IMR-90 (cell line): ENCODE results near the gene PEX10. TPM values are rescaled to one million over a fixed set of nuclear protein-coding genes. Genes with fewer than 3 reads are reported as not detected.

ENCODE experiments used
- ATAC-seq: fragments of 200-7000 bp; cut with Tn5 transposase; 2 replicates; pipeline ENCODE4 v1.9.1; 2020; ENCODE audit warnings: low read depth, mild to moderate bottlenecking, moderate library complexity
- BruUV-seq: library from RNA; stranded (reverse); fragments of 400-500 nt; replicated peaks from 2 replicates; lab custom pipeline; 2021; lab: Mats Ljungman, UMichigan
- CTCF ChIA-PET: fragments of 300-600 bp; formaldehyde crosslinking; extraction: SDS; loops from one replicate; lab custom pipeline; 2021; ENCODE audit warnings: antibody characterized with exemption; lab: Yijun Ruan, JAX
- POLR2A ChIA-PET: fragments of 300-600 bp; sonication (Branson Sonifier 250); formaldehyde crosslinking; loops from one replicate; lab custom pipeline; 2022; ENCODE audit warnings: antibody characterized with exemption; ENCODE audit not compliant: unreplicated experiment; lab: Charles Lee
- DNase-seq: peaks from one replicate; pipeline ENCODE4 v3.0.0; 2013
- H2AFZ ChIP-seq: replicated peaks from 2 replicates; pipeline ENCODE3; 2013; ENCODE audit warnings: low read length, mild to moderate bottlenecking; ENCODE audit not compliant: poor library complexity
- H2AK5ac ChIP-seq: 2 replicates; pipeline ENCODE4 v1.6.1; 2013; ENCODE audit warnings: low read depth, low read length, inconsistent platforms
- H2AK9ac ChIP-seq: replicated peaks from 2 replicates; pipeline ENCODE3; 2013; ENCODE audit warnings: mild to moderate bottlenecking, low read depth, low read length, moderate library complexity; ENCODE audit not compliant: poor library complexity
- H2BK120ac ChIP-seq: 2 replicates; pipeline ENCODE4 v1.6.1; 2013; ENCODE audit warnings: low read depth, low read length, inconsistent platforms
- H2BK15ac ChIP-seq: 3 replicates; pipeline ENCODE4 v1.6.1; 2013; ENCODE audit warnings: low read depth, low read length, inconsistent platforms
- H2BK20ac ChIP-seq: 2 replicates; pipeline ENCODE4 v1.6.1; 2013; ENCODE audit warnings: low read depth, mild to moderate bottlenecking, inconsistent platforms, low read length, moderate library complexity
- H2BK5ac ChIP-seq: 2 replicates; pipeline ENCODE4 v1.6.1; 2013; ENCODE audit warnings: mild to moderate bottlenecking, low read depth, low read length, inconsistent platforms; ENCODE audit not compliant: poor library complexity, severe bottlenecking
- H3K14ac ChIP-seq: replicated peaks from 2 replicates; pipeline ENCODE4 v1.6.1; 2013; ENCODE audit warnings: low read depth, low read length, inconsistent platforms
- H3K18ac ChIP-seq: 2 replicates; pipeline ENCODE4 v1.6.1; 2013; ENCODE audit warnings: low read depth, low read length, control low read depth
- H3K23ac ChIP-seq: 2 replicates; pipeline ENCODE4 v1.6.1; 2013; ENCODE audit warnings: low read depth, low read length, inconsistent platforms
- H3K27ac ChIP-seq: 2 replicates; pipeline ENCODE4 v1.5.1; 2013; ENCODE audit warnings: mild to moderate bottlenecking, control low read depth, low read length; ENCODE audit not compliant: insufficient read depth
- H3K27me3 ChIP-seq: 2 replicates; pipeline ENCODE4 v1.6.1; 2013; ENCODE audit warnings: low read length; ENCODE audit not compliant: control insufficient read depth, insufficient read depth
- H3K36me3 ChIP-seq: 2 replicates; pipeline ENCODE4 v1.6.1; 2013; ENCODE audit warnings: low read length, mixed read lengths; ENCODE audit not compliant: control insufficient read depth, insufficient read depth
- H3K4ac ChIP-seq: 2 replicates; pipeline ENCODE4 v1.6.1; 2013; ENCODE audit warnings: low read depth, low read length, inconsistent platforms
- H3K4me1 ChIP-seq: 2 replicates; pipeline ENCODE4 v1.6.1; 2013; ENCODE audit warnings: low read length, mixed read lengths; ENCODE audit not compliant: control insufficient read depth, insufficient read depth
- H3K4me2 ChIP-seq: 2 replicates; pipeline ENCODE4 v1.6.1; 2013; ENCODE audit warnings: low read depth, mild to moderate bottlenecking, control low read depth, low read length, moderate library complexity
- H3K4me3 ChIP-seq: 2 replicates; pipeline ENCODE4 v1.5.1; 2013; ENCODE audit warnings: low read depth, mild to moderate bottlenecking, control low read depth, low read length, moderate library complexity; ENCODE audit not compliant: insufficient read depth
- H3K56ac ChIP-seq: 2 replicates; pipeline ENCODE4 v1.6.1; 2013; ENCODE audit warnings: low read length, inconsistent platforms; ENCODE audit not compliant: insufficient read depth; ENCODE audit errors: extremely low read depth
- H3K79me1 ChIP-seq, 2 experiments: 2 replicates each; pipeline ENCODE4 v1.6.1; 2013; ENCODE audit warnings: low read length in 2 of 2, inconsistent platforms in 1 of 2, low read depth in 1 of 2
- H3K9ac ChIP-seq: 2 replicates; pipeline ENCODE4 v1.6.1; 2013; ENCODE audit warnings: low read depth, low read length, control low read depth
- H3K9me1 ChIP-seq: 2 replicates; pipeline ENCODE4 v1.6.1; 2013; ENCODE audit warnings: low read length, inconsistent platforms; ENCODE audit not compliant: insufficient read depth
- H3K9me3 ChIP-seq: 2 replicates; pipeline ENCODE4 v1.6.1; 2013; ENCODE audit warnings: low read length; ENCODE audit not compliant: control insufficient read depth, insufficient read depth
- H4K20me1 ChIP-seq: 2 replicates; pipeline ENCODE4 v1.6.1; 2013; ENCODE audit warnings: low read length, inconsistent platforms; ENCODE audit not compliant: insufficient read depth
- H4K5ac ChIP-seq: 2 replicates; pipeline ENCODE4 v1.6.1; 2013; ENCODE audit warnings: mild to moderate bottlenecking, low read depth, low read length, control low read depth
- H4K8ac ChIP-seq, 2 experiments: 2 replicates each; pipeline ENCODE4 v1.6.1; 2013; ENCODE audit warnings: low read depth in 2 of 2, low read length in 2 of 2, control low read depth in 1 of 2, inconsistent platforms in 1 of 2
- H4K91ac ChIP-seq: 2 replicates; pipeline ENCODE4 v1.6.1; 2013; ENCODE audit warnings: low read depth, low read length, inconsistent platforms; ENCODE audit not compliant: insufficient read depth
- BHLHE40 ChIP-seq: fragments of 150-350 bp; IDR thresholded peaks from 2 replicates; pipeline ENCODE4 v1.6.1; 2016; ENCODE audit warnings: mild to moderate bottlenecking, low read depth, low read length
- CEBPB ChIP-seq: IDR thresholded peaks from 2 replicates; pipeline ENCODE4 v1.6.1; 2012; ENCODE audit warnings: low read depth, low read length, improper control_type of control experiment
- FOS ChIP-seq: fragments of 150-350 bp; IDR thresholded peaks from 2 replicates; pipeline ENCODE4 v1.6.1; 2016; ENCODE audit warnings: low read depth, low read length
- MAFK ChIP-seq: IDR thresholded peaks from 2 replicates; pipeline ENCODE4 v1.6.1; 2012; ENCODE audit warnings: low read depth, low read length, improper control_type of control experiment
- MAZ ChIP-seq: IDR thresholded peaks from 2 replicates; pipeline ENCODE4 v1.6.1; 2012; ENCODE audit warnings: low read depth, mild to moderate bottlenecking, low read length, improper control_type of control experiment, moderate library complexity, borderline replicate concordance
- MXI1 ChIP-seq: IDR thresholded peaks from 2 replicates; pipeline ENCODE4 v1.6.1; 2012; ENCODE audit warnings: low read depth, mild to moderate bottlenecking, low read length, moderate library complexity, borderline replicate concordance
- NFE2L2 ChIP-seq: fragments of 150-350 bp; IDR thresholded peaks from 2 replicates; pipeline ENCODE4 v1.6.1; 2016; ENCODE audit warnings: low read depth, mild to moderate bottlenecking, low read length
- POLR2A ChIP-seq: IDR thresholded peaks from 2 replicates; pipeline ENCODE4 v1.6.1; 2012; ENCODE audit warnings: mild to moderate bottlenecking, low read depth, low read length
- RAD21 ChIP-seq: IDR thresholded peaks from 2 replicates; pipeline ENCODE4 v1.6.1; 2012; ENCODE audit warnings: low read length, improper control_type of control experiment
- RCOR1 ChIP-seq: IDR thresholded peaks from 2 replicates; pipeline ENCODE4 v1.6.1; 2012; ENCODE audit warnings: mild to moderate bottlenecking, low read length, improper control_type of control experiment; ENCODE audit not compliant: insufficient replicate concordance
- RFX5 ChIP-seq: IDR thresholded peaks from 2 replicates; pipeline ENCODE4 v1.8.0; 2012; ENCODE audit warnings: low read depth, mild to moderate bottlenecking, low read length, moderate library complexity
- SMC3 ChIP-seq: fragments of 150-350 bp; IDR thresholded peaks from 2 replicates; pipeline ENCODE4 v1.6.1; 2016; ENCODE audit warnings: low read depth, mild to moderate bottlenecking, antibody characterized with exemption, low read length, moderate library complexity
- WGBS, 2 experiments: methylation state at CpG; one replicate each; pipeline versions ENCODE4 v1.1.5 to v1.1.7; 2013; ENCODE audit warnings: missing lambda C conversion rate in 2 of 2; ENCODE audit not compliant: insufficient read length in 1 of 2; ENCODE audit errors: extremely low coverage in 2 of 2; 5-methylcytosine and 5-hydroxymethylcytosine counted together
- dilution Hi-C: fragments of 300-500 bp; cut with HindIII; formaldehyde crosslinking; loops from one replicate; pipeline ENCODE4 v1.14.3; 2018; ENCODE audit warnings: low sequenced_read_pairs; ENCODE audit not compliant: unreplicated experiment
- in situ Hi-C: fragments of 300-500 bp; cut with MboI; formaldehyde crosslinking; loops from 3 replicates; pipeline ENCODE4 v1.14.3; 2019; ENCODE audit warnings: low sequenced_read_pairs, inconsistent platforms, mixed read lengths
- intact Hi-C: fragments of 100-400 bp; cut with micrococcal nuclease; formaldehyde crosslinking; loops from 2 replicates; pipeline ENCODE4 v1.10.0; 2022
- polyA plus RNA-seq, 3 experiments: library from polyadenylated mRNA; depleted of rRNA; stranded (reverse); fragments of >200 nt; gene quantifications; 2 replicates each; pipeline ENCODE4 v1.2.3, GENCODE V29; 2012; ENCODE audit warnings: low replicate concordance in 1 of 3
- total RNA-seq: library from RNA; depleted of rRNA; stranded (reverse); fragments of >200 nt; gene quantifications from 2 replicates; pipeline ENCODE4 v1.2.3, GENCODE V29; 2012
- TF ChIP-seq, protein P1 (sequence below): fragments of 150-350 bp; IDR thresholded peaks from 2 replicates; pipeline ENCODE4 v1.6.1; 2017; ENCODE audit warnings: mild to moderate bottlenecking, antibody characterized with exemption, low read length, low read depth
- TF ChIP-seq, protein P2 (sequence below): fragments of 150-350 bp; IDR thresholded peaks from 2 replicates; pipeline ENCODE4 v1.6.1; 2016; ENCODE audit warnings: low read depth, mild to moderate bottlenecking, low read length, moderate library complexity, borderline replicate concordance
- TF ChIP-seq, protein P3 (sequence below): conservative IDR thresholded peaks from 2 replicates; pipeline ENCODE4 v1.5.1; 2012; ENCODE audit warnings: mild to moderate bottlenecking, low read depth, low read length, improper control_type of control experiment

The PEX10 gene
- total and polyA plus RNA-seq, 2 of the 4 experiments (the other 2 are of a cell fraction) = 16.9 to 19.7 TPM

DNA sequence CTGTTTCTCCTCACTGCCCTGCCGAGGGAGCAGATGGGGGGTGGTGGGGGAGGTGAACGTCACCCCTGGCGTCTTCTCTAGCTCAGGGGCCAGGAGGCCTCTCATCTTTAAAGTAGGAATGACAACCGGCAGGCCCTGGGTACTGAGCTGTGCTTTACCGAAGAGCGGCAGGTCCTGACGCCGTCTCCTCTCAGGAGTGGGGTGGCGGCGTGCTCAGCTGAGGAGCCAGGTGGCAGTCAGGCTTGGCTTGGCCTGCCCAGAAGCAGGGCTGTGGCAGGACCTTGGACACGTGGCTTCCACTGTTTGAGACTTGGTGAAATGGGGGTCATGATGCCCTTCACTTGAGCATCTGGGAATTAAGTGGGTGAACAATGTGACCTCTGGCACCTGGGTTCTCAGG, 17.6 kb downstream of the PEX10 start:
- TF ChIP-seq RCOR1 (no peak), NFE2L2 (no peak), FOS (no peak), CEBPB (no peak), RFX5 (no peak), POLR2A (no peak), MAZ (no peak), MXI1 (no peak), MAFK (no peak), RAD21 (no peak), BHLHE40 (no peak), SMC3 (no peak)
- TF ChIP-seq, protein P1, sequence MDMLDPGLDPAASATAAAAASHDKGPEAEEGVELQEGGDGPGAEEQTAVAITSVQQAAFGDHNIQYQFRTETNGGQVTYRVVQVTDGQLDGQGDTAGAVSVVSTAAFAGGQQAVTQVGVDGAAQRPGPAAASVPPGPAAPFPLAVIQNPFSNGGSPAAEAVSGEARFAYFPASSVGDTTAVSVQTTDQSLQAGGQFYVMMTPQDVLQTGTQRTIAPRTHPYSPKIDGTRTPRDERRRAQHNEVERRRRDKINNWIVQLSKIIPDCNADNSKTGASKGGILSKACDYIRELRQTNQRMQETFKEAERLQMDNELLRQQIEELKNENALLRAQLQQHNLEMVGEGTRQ = no peak
- TF ChIP-seq, protein P2, sequence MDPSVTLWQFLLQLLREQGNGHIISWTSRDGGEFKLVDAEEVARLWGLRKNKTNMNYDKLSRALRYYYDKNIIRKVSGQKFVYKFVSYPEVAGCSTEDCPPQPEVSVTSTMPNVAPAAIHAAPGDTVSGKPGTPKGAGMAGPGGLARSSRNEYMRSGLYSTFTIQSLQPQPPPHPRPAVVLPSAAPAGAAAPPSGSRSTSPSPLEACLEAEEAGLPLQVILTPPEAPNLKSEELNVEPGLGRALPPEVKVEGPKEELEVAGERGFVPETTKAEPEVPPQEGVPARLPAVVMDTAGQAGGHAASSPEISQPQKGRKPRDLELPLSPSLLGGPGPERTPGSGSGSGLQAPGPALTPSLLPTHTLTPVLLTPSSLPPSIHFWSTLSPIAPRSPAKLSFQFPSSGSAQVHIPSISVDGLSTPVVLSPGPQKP = no peak
- TF ChIP-seq, protein P3, sequence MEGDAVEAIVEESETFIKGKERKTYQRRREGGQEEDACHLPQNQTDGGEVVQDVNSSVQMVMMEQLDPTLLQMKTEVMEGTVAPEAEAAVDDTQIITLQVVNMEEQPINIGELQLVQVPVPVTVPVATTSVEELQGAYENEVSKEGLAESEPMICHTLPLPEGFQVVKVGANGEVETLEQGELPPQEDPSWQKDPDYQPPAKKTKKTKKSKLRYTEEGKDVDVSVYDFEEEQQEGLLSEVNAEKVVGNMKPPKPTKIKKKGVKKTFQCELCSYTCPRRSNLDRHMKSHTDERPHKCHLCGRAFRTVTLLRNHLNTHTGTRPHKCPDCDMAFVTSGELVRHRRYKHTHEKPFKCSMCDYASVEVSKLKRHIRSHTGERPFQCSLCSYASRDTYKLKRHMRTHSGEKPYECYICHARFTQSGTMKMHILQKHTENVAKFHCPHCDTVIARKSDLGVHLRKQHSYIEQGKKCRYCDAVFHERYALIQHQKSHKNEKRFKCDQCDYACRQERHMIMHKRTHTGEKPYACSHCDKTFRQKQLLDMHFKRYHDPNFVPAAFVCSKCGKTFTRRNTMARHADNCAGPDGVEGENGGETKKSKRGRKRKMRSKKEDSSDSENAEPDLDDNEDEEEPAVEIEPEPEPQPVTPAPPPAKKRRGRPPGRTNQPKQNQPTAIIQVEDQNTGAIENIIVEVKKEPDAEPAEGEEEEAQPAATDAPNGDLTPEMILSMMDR = no peak
- in situ Hi-C loops (no loop called here), dilution Hi-C loops (no loop called here), intact Hi-C loops (no loop called here)
- Histone ChIP-seq H3K14ac (no peak overlapping the region), H4K20me1 (peaks cover 60% of the 10 kb centered on the region), H4K91ac (no peak overlapping the region), H2BK20ac (no peak overlapping the region), H3K4ac (no peak overlapping the region), H3K56ac (no peak overlapping the region), H3K9me3 (no peaks in the 10 kb centered on the region), H3K36me3 (peaks cover 54% of the 10 kb centered on the region), H3K18ac (no peak overlapping the region), H3K23ac (peak overlapping the region; percentile 1), H3K79me1 (peaks cover 21 to 77% of the 10 kb centered on the region in 2 experiments), H4K8ac (no peak overlapping the region), H2BK120ac (no peak overlapping the region), H2BK5ac (no peak overlapping the region), H2AK5ac (no peak overlapping the region), H2AK9ac (peak overlapping the region; percentile 39), H2AFZ (no peak overlapping the region), H3K27me3 (no peaks in the 10 kb centered on the region), H2BK15ac (no peak overlapping the region), H4K5ac (no peak overlapping the region), H3K9ac (no peak overlapping the region), H3K27ac (no peak overlapping the region), H3K4me2 (no peak overlapping the region), H3K4me3 (no peak overlapping the region), H3K4me1 (peaks cover 5% of the 10 kb centered on the region), H3K9me1 (peaks cover 10% of the 10 kb centered on the region)
- ChIA-PET CTCF (no interaction called here), POLR2A (no interaction called here)
- 95% methylated on average over 4 of the region's 11 CpGs; no CpG with 5 or more reads in 1 of the 2 experiments for WGBS, 2 experiments
- BruUV-seq = no TSS peak
- DNase-seq (no peak), ATAC-seq (no peak)
